ENCODE data around the gene NEUROD4. TPM values are rescaled to one million over a fixed set of nuclear protein-coding genes. Genes with fewer than 3 reads are reported as not detected.

The NEUROD4 gene
- total RNA-seq, 1 donor from 2014 or later, result not detected

- Histone ChIP-seq H3K4me1 (no peaks in the 10 kb centered on the region), H3K27ac (no peak overlapping the region), H3K27me3 (no peaks in the 10 kb centered on the region), H3K4me3 (no peak overlapping the region), H3K36me3 (no peaks in the 10 kb centered on the region), H3K9me3 (no peaks in the 10 kb centered on the region)
- TF ChIP-seq CTCF (IDR thresholded peaks at IDR 0.05), result no peak
- no peak for DNase-seq
- no peak for ATAC-seq
- intact Hi-C loops (cut with DNase I), result loop anchor here (10.0 kb wide), 1 partner anchor 66 kb away; no protein-coding TSS in a partner anchor
Observed at GRCh38 chr12:54998958-54999510, 20.7 kb upstream of the NEUROD4 start.

GRCh38 chr12:55001198-55001868, 18.4 kb upstream of the NEUROD4 start:
- H3K36me3 ChIP-seq, result no peaks in the 10 kb centered on the region
- no peak overlapping the region for H3K4me3 ChIP-seq
- no peaks in the 10 kb centered on the region for H3K4me1 ChIP-seq
- H3K27me3 ChIP-seq, result peaks cover 1% of the 10 kb centered on the region
- no peak for DNase-seq
- intact Hi-C loops (cut with DNase I), result no loop called here
- ATAC-seq, result peak; percentile 30
- H3K9me3 ChIP-seq, result no peaks in the 10 kb centered on the region
- no peak for TF ChIP-seq CTCF (IDR thresholded peaks at IDR 0.05)
- no peak overlapping the region for H3K27ac ChIP-seq

- no peak for DNase-seq
- Histone ChIP-seq H3K4me1 (no peaks in the 10 kb centered on the region), H3K27ac (no peak overlapping the region), H3K4me3 (no peak overlapping the region), H3K27me3 (peaks cover 6% of the 10 kb centered on the region), H3K9me3 (no peaks in the 10 kb centered on the region), H3K36me3 (no peaks in the 10 kb centered on the region)
- no peak for TF ChIP-seq CTCF (IDR thresholded peaks at IDR 0.05)
- ATAC-seq, result no peak
- intact Hi-C loops (cut with DNase I), result no loop called here
Observed at GRCh38 chr12:55002355-55002754, 17.4 kb upstream of the NEUROD4 start.

GRCh38 chr12:55008944-55009585, 10.7 kb upstream of the NEUROD4 start:
- DNase-seq (no peak), ATAC-seq (no peak)
- intact Hi-C loops (cut with DNase I), result no loop called here

GRCh38 chr12:55017416-55017925, 2.3 kb upstream of the NEUROD4 start:
- DNase-seq (no peak), ATAC-seq (no peak)
- no peaks in the 10 kb centered on the region for H3K4me1 ChIP-seq
- no peaks in the 10 kb centered on the region for H3K9me3 ChIP-seq
- intact Hi-C loops (cut with DNase I), result no loop called here
- no peak overlapping the region for H3K27ac ChIP-seq
- no peaks in the 10 kb centered on the region for H3K36me3 ChIP-seq
- no peak for TF ChIP-seq CTCF (IDR thresholded peaks at IDR 0.05)
- no peak overlapping the region for H3K4me3 ChIP-seq
- peaks cover 12% of the 10 kb centered on the region for H3K27me3 ChIP-seq

More at GRCh38 chr12:55008944-55009585, 10.7 kb upstream of the NEUROD4 start:
- Histone ChIP-seq H3K9me3 (no peaks in the 10 kb centered on the region), H3K27ac (no peak overlapping the region), H3K36me3 (no peaks in the 10 kb centered on the region), H3K27me3 (peaks cover 11% of the 10 kb centered on the region), H3K4me3 (no peak overlapping the region), H3K4me1 (no peaks in the 10 kb centered on the region)
- no peak for TF ChIP-seq CTCF (IDR thresholded peaks at IDR 0.05)
